GM23248 (cell line): ENCODE measurements around the gene IL36G. TPM values are rescaled to one million over a fixed set of nuclear protein-coding genes. Genes with fewer than 3 reads are reported as not detected.

Source experiments
- DNase-seq: peaks from one replicate; pipeline ENCODE4 v3.0.0-alpha.2; 2015
- H2AFZ ChIP-seq: fragments of 200-600 bp; sonication (generic); 2 replicates; pipeline ENCODE4 v1.6.1; 2016; ENCODE audit warnings: antibody characterized with exemption
- H3F3A ChIP-seq: fragments of 200-600 bp; sonication (generic); 2 replicates; pipeline ENCODE4 v1.6.1; 2016; ENCODE audit warnings: mild to moderate bottlenecking, antibody characterized with exemption, mixed run types; ENCODE audit not compliant: insufficient read depth
- H3K27ac ChIP-seq: fragments of 200-600 bp; sonication (generic); 2 replicates; pipeline ENCODE4 v1.5.1; 2016; ENCODE audit warnings: mild to moderate bottlenecking
- H3K27me3 ChIP-seq: fragments of 200-600 bp; sonication (generic); replicated peaks from 2 replicates; pipeline ENCODE4 v1.6.1; 2016; ENCODE audit warnings: mild to moderate bottlenecking; ENCODE audit not compliant: insufficient read depth
- H3K36me3 ChIP-seq: fragments of 200-600 bp; sonication (generic); 2 replicates; pipeline ENCODE4 v1.6.1; 2016; ENCODE audit warnings: low read depth, mild to moderate bottlenecking
- H3K4me1 ChIP-seq: fragments of 200-600 bp; sonication (generic); 2 replicates; pipeline ENCODE4 v1.6.1; 2016; ENCODE audit warnings: mild to moderate bottlenecking; ENCODE audit not compliant: insufficient read depth
- H3K4me2 ChIP-seq: fragments of 200-600 bp; sonication (generic); one replicate; pipeline ENCODE4 v1.6.1; 2016; ENCODE audit warnings: mild to moderate bottlenecking; ENCODE audit not compliant: unreplicated experiment
- H3K4me3 ChIP-seq: fragments of 200-600 bp; sonication (generic); 2 replicates; pipeline ENCODE4 v1.5.1; 2016; ENCODE audit warnings: mild to moderate bottlenecking
- H3K79me2 ChIP-seq: fragments of 200-600 bp; sonication (generic); 2 replicates; pipeline ENCODE4 v1.6.1; 2016; ENCODE audit warnings: mild to moderate bottlenecking; ENCODE audit not compliant: insufficient read depth
- H3K9ac ChIP-seq: fragments of 200-600 bp; sonication (generic); 2 replicates; pipeline ENCODE4 v1.6.1; 2016; ENCODE audit warnings: mild to moderate bottlenecking
- H3K9me2 ChIP-seq: fragments of 200-600 bp; sonication (generic); 2 replicates; pipeline ENCODE4 v1.6.1; 2016; ENCODE audit warnings: mixed run types, mild to moderate bottlenecking, moderate library complexity; ENCODE audit not compliant: insufficient read depth
- H3K9me3 ChIP-seq: fragments of 200-600 bp; sonication (generic); one replicate; pipeline ENCODE4 v1.6.1; 2017; ENCODE audit warnings: low read depth
- H4K20me1 ChIP-seq: fragments of 200-600 bp; sonication (generic); 2 replicates; pipeline ENCODE4 v1.6.0; 2016; ENCODE audit not compliant: insufficient read depth
- EZH2 ChIP-seq: fragments of 200-600 bp; sonication (generic); IDR thresholded peaks from 2 replicates; pipeline ENCODE4 v1.6.1; 2018; ENCODE audit warnings: antibody characterized with exemption, mild to moderate bottlenecking; ENCODE audit not compliant: insufficient read depth, poor library complexity, severe bottlenecking
- EZH2phosphoT487 ChIP-seq: fragments of 200-600 bp; sonication (generic); IDR thresholded peaks from 2 replicates; pipeline ENCODE4 v1.6.1; 2018; ENCODE audit warnings: antibody characterized with exemption, moderate library complexity, mild to moderate bottlenecking, low read depth; ENCODE audit not compliant: insufficient read depth
- WGBS, 2 experiments: methylation state at CpG; one replicate each; pipeline ENCODE4 v1.1.6; 2015 to 2017; ENCODE audit warnings: low lambda C conversion rate in 2 of 2, low coverage in 1 of 2; ENCODE audit errors: missing lambda C conversion rate in 2 of 2; 5-methylcytosine and 5-hydroxymethylcytosine counted together
- in situ Hi-C: fragments of 300-500 bp; cut with MboI; formaldehyde crosslinking; loops from 2 replicates; pipeline ENCODE4 v1.15.0; 2020
- polyA plus RNA-seq: library from polyadenylated mRNA; unstranded; fragments of >200 nt; fragmentation: Nextera tagmentation; extraction: Ambion mirVana; gene quantifications from 2 replicates; pipeline ENCODE4 v1.2.1, GENCODE V29; 2016
- total RNA-seq: library from RNA; depleted of rRNA; stranded (reverse); fragments of >200 nt; shearing (Covaris generic); gene quantifications from 2 replicates; pipeline ENCODE4 v1.2.3, GENCODE V29; 2014

Gene IL36G
- total and polyA plus RNA-seq, 2 experiments from 2014 or later: not detected

DNA sequence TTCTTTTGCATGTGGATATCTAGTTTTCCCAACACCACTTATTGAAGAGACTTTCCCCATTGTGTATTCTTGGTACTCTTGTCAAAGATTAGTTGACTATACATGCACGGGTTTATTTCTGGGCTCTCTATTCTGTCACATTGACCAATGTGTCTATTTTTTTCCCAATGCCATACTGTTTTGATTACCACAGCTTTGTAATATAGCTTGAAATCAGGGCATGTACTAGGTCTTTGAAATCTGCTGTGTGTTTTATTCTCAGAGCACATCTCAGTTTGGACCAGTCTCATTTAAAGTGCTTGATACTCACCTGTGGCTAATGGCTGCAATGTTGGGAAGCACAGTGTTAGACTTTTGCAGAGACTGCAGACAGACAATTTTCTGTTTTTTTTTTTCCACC is 32.8 kb upstream of the IL36G start:
- no peak overlapping the region for H3K27ac ChIP-seq
- peaks cover 2% of the 10 kb centered on the region for H3K9me3 ChIP-seq
- H3K9me2 ChIP-seq: no peaks in the 10 kb centered on the region
- in situ Hi-C loops: loop anchor here (5.0 to 25.0 kb wide), 2 partner anchors 193 to 333 kb away; no protein-coding TSS in a partner anchor
- H3K27me3 ChIP-seq: peaks cover 44% of the 10 kb centered on the region
- H4K20me1 ChIP-seq: no peaks in the 10 kb centered on the region
- no peak for DNase-seq
- H3K79me2 ChIP-seq: no peaks in the 10 kb centered on the region
- TF ChIP-seq EZH2 (no peak), EZH2phosphoT487 (no peak)
- no peak overlapping the region for H3K4me2 ChIP-seq
- H3K4me3 ChIP-seq: no peak overlapping the region
- H3F3A ChIP-seq: no peaks in the 10 kb centered on the region
- H2AFZ ChIP-seq: no peak overlapping the region
- no peaks in the 10 kb centered on the region for H3K4me1 ChIP-seq
- no peaks in the 10 kb centered on the region for H3K36me3 ChIP-seq
- H3K9ac ChIP-seq: no peak overlapping the region
- 0 to 4% methylated on average over 1 of the region's 1 CpG for WGBS, 2 experiments

GRCh38 chr2:112946086-112946485 is 31.7 kb upstream of the IL36G start:
- no peak for DNase-seq
- H3K9ac ChIP-seq: no peak overlapping the region
- H3K36me3 ChIP-seq: no peaks in the 10 kb centered on the region
- in situ Hi-C loops: loop anchor here (25.0 kb wide), 1 partner anchor 334 kb away; no protein-coding TSS in a partner anchor
- no peaks in the 10 kb centered on the region for H3F3A ChIP-seq
- 0 to 10% methylated on average over 2 of the region's 2 CpGs for WGBS, 2 experiments
- H3K4me3 ChIP-seq: no peak overlapping the region
- no peak overlapping the region for H3K4me2 ChIP-seq
- peaks cover 2% of the 10 kb centered on the region for H3K9me3 ChIP-seq
- no peaks in the 10 kb centered on the region for H3K79me2 ChIP-seq
- H3K27me3 ChIP-seq: peaks cover 43% of the 10 kb centered on the region
- no peaks in the 10 kb centered on the region for H3K9me2 ChIP-seq
- no peaks in the 10 kb centered on the region for H4K20me1 ChIP-seq
- H3K27ac ChIP-seq: no peak overlapping the region
- H3K4me1 ChIP-seq: no peaks in the 10 kb centered on the region
- TF ChIP-seq EZH2phosphoT487 (no peak), EZH2 (no peak)
- no peak overlapping the region for H2AFZ ChIP-seq

GRCh38 chr2:112947374-112947773 is 30.4 kb upstream of the IL36G start:
- in situ Hi-C loops: loop anchor here (25.0 kb wide), 1 partner anchor 335 kb away; no protein-coding TSS in a partner anchor

GRCh38 chr2:112949456-112949855 is 28.4 kb upstream of the IL36G start:
- no peaks in the 10 kb centered on the region for H3K79me2 ChIP-seq
- H2AFZ ChIP-seq: no peak overlapping the region
- H3K4me1 ChIP-seq: no peaks in the 10 kb centered on the region
- H3K27me3 ChIP-seq: peaks cover 62% of the 10 kb centered on the region
- in situ Hi-C loops: loop anchor here (25.0 kb wide), 1 partner anchor 337 kb away; no protein-coding TSS in a partner anchor
- no peak for DNase-seq
- TF ChIP-seq EZH2phosphoT487: no peak
- no peak for TF ChIP-seq EZH2
- H3K36me3 ChIP-seq: no peaks in the 10 kb centered on the region
- no peak overlapping the region for H3K27ac ChIP-seq
- no peak overlapping the region for H3K9ac ChIP-seq
- H3K4me2 ChIP-seq: no peak overlapping the region
- peaks cover 2% of the 10 kb centered on the region for H3K9me3 ChIP-seq
- H3K9me2 ChIP-seq: no peaks in the 10 kb centered on the region
- H4K20me1 ChIP-seq: no peaks in the 10 kb centered on the region
- H3K4me3 ChIP-seq: no peak overlapping the region
- no peaks in the 10 kb centered on the region for H3F3A ChIP-seq
- WGBS, 2 experiments: 51 to 54% methylated on average over 8 of the region's 8 CpGs

More at GRCh38 chr2:112947374-112947773, 30.4 kb upstream of the IL36G start:
- Histone ChIP-seq H3K4me2 (no peak overlapping the region), H3K27ac (no peak overlapping the region), H3K79me2 (no peaks in the 10 kb centered on the region), H3K9ac (no peak overlapping the region), H4K20me1 (no peaks in the 10 kb centered on the region), H3K4me1 (no peaks in the 10 kb centered on the region), H3K4me3 (no peak overlapping the region), H3K36me3 (no peaks in the 10 kb centered on the region), H2AFZ (no peak overlapping the region), H3K9me2 (no peaks in the 10 kb centered on the region), H3K9me3 (peaks cover 2% of the 10 kb centered on the region), H3K27me3 (peaks cover 48% of the 10 kb centered on the region), H3F3A (no peaks in the 10 kb centered on the region)
- TF ChIP-seq EZH2 (no peak), EZH2phosphoT487 (no peak)
- 0 to 3% methylated on average over 2 of the region's 2 CpGs for WGBS, 2 experiments
- no peak for DNase-seq
